Glutamatergic neuron (in vitro differentiated cells): Measurements from ENCODE around the gene SLC12A1. TPM values are rescaled to one million over a fixed set of nuclear protein-coding genes. Genes with fewer than 3 reads are reported as not detected.
"Not testable (repeated sequence)": the region's sequence is repeated elsewhere in the genome, so short reads cannot be mapped to it uniquely, and the experiment has no call there.

Source experiments
- DNase-seq: peaks from one replicate; pipeline ENCODE4 v3.0.0; 2022
- H3K27ac Mint-ChIP-seq: one replicate; pipeline ENCODE4 v1.8.0; 2020; ENCODE audit warnings: mild to moderate bottlenecking, mixed read lengths, inconsistent platforms; ENCODE audit not compliant: unreplicated experiment
- H3K27me3 Mint-ChIP-seq: one replicate; pipeline ENCODE4 v1.8.0; 2020; ENCODE audit warnings: mild to moderate bottlenecking, moderate library complexity, mixed read lengths, inconsistent platforms; ENCODE audit not compliant: unreplicated experiment
- H3K36me3 Mint-ChIP-seq: one replicate; pipeline ENCODE4 v1.8.0; 2020; ENCODE audit warnings: mild to moderate bottlenecking, mixed read lengths, inconsistent platforms; ENCODE audit not compliant: unreplicated experiment
- H3K4me1 Mint-ChIP-seq: one replicate; pipeline ENCODE4 v1.8.0; 2020; ENCODE audit warnings: mild to moderate bottlenecking, low read depth, mixed read lengths, inconsistent platforms; ENCODE audit not compliant: unreplicated experiment
- H3K4me3 Mint-ChIP-seq: one replicate; pipeline ENCODE4 v1.8.0; 2020; ENCODE audit warnings: mild to moderate bottlenecking, mixed read lengths, inconsistent platforms; ENCODE audit not compliant: unreplicated experiment
- H3K9me3 Mint-ChIP-seq: one replicate; pipeline ENCODE4 v1.8.0; 2020; ENCODE audit warnings: mild to moderate bottlenecking, moderate library complexity, mixed read lengths, inconsistent platforms; ENCODE audit not compliant: unreplicated experiment
- total RNA-seq: library from RNA; stranded (reverse); fragmentation: NEBNext Ultra II Directional; extraction: Animal tissue kit (Norgen Biotek cat#: 25700); gene quantifications from one replicate; pipeline ENCODE4 v1.2.1, GENCODE V29; 2021; ENCODE audit not compliant: unreplicated experiment
- TF ChIP-seq, protein P1 (sequence below): fragments of 200-600 bp; sonication (generic); IDR thresholded peaks from one replicate; pipeline ENCODE4 v1.5.0; 2021; ENCODE audit not compliant: partially characterized antibody, unreplicated experiment

SLC12A1 gene
- total RNA-seq, 1 donor from 2014 or later = not detected

DNA sequence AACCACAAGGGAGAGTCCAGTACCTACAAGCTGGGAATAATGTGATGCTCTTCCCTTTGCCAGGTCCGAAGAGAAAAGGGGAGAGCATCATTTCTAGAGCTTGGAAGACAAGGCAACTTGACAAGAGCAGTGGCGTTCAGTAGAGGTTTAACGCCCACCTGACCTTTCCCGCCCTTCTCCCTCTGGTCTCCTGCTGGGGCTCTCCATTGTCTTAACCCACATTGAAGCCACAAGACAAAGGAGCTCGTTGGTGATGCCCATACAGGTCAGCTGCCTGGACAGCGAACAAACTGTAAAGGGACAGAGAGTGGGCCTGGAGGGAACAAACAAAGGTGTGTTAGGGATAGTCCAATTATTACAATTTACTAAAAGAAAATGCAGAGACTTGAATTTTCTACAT is 112.0 kb downstream of the SLC12A1 start:
- H3K4me3 Mint-ChIP-seq = no peak overlapping the region
- H3K4me1 Mint-ChIP-seq = peaks cover 4% of the 10 kb centered on the region

DNA sequence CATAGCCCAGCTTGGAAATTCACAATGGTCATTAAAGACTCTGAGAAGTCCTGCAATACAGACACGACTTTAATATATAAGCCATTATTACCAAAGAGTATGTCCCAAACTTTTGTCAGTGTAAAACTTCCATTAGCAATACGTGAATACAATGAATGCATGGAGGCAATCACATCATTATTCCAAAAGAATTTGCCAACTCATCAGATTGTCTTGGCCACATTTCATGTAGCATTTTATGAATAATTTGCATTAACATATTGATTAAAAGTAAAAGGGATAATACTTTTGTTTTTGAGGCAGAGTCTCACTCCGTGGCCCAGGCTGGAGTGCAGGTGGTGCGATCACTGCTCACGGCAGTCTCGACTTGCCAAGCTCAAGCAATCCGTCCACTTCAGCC is 117.2 kb downstream of the SLC12A1 start:
- no peaks in the 10 kb centered on the region for H3K36me3 Mint-ChIP-seq
- no peak overlapping the region for H3K27ac Mint-ChIP-seq
- DNase-seq = no peak
- no peaks in the 10 kb centered on the region for H3K27me3 Mint-ChIP-seq
- TF ChIP-seq, protein P1, sequence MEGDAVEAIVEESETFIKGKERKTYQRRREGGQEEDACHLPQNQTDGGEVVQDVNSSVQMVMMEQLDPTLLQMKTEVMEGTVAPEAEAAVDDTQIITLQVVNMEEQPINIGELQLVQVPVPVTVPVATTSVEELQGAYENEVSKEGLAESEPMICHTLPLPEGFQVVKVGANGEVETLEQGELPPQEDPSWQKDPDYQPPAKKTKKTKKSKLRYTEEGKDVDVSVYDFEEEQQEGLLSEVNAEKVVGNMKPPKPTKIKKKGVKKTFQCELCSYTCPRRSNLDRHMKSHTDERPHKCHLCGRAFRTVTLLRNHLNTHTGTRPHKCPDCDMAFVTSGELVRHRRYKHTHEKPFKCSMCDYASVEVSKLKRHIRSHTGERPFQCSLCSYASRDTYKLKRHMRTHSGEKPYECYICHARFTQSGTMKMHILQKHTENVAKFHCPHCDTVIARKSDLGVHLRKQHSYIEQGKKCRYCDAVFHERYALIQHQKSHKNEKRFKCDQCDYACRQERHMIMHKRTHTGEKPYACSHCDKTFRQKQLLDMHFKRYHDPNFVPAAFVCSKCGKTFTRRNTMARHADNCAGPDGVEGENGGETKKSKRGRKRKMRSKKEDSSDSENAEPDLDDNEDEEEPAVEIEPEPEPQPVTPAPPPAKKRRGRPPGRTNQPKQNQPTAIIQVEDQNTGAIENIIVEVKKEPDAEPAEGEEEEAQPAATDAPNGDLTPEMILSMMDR = no peak
- peaks cover 1% of the 10 kb centered on the region for H3K9me3 Mint-ChIP-seq
- peaks cover 4% of the 10 kb centered on the region for H3K4me1 Mint-ChIP-seq
- no peak overlapping the region for H3K4me3 Mint-ChIP-seq

More for the DNA sequence above, 112.0 kb downstream of the SLC12A1 start:
- TF ChIP-seq, protein P1 = no peak
- H3K9me3 Mint-ChIP-seq = no peaks in the 10 kb centered on the region
- no peak for DNase-seq
- H3K27ac Mint-ChIP-seq = no peak overlapping the region
- no peaks in the 10 kb centered on the region for H3K36me3 Mint-ChIP-seq
- no peaks in the 10 kb centered on the region for H3K27me3 Mint-ChIP-seq

DNA sequence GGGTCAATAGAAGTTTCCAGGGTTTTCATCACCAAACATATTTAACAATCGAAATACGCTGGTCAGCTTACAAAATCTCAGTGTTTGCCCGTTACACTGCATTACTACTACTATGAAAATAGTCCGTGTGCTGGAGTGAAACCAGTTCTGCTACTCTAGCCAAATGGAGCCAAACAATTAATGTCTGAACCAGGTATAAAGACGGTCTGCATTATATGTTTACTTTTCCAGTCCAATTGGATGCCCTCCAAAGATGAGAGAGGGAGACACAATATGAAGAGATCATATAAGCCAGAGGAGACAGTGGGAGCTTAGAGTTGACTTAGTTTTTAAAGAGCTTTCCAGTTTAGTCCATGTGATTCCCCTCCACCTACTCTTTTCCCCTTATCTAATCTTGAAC is 118.8 kb downstream of the SLC12A1 start:
- TF ChIP-seq, protein P1 = no peak
- Mint-ChIP-seq H3K27me3 (no peaks in the 10 kb centered on the region), H3K9me3 (peaks cover 1% of the 10 kb centered on the region), H3K36me3 (no peaks in the 10 kb centered on the region), H3K27ac (no peak overlapping the region), H3K4me1 (peaks cover 2% of the 10 kb centered on the region), H3K4me3 (no peak overlapping the region)
- DNase-seq = no peak

DNA sequence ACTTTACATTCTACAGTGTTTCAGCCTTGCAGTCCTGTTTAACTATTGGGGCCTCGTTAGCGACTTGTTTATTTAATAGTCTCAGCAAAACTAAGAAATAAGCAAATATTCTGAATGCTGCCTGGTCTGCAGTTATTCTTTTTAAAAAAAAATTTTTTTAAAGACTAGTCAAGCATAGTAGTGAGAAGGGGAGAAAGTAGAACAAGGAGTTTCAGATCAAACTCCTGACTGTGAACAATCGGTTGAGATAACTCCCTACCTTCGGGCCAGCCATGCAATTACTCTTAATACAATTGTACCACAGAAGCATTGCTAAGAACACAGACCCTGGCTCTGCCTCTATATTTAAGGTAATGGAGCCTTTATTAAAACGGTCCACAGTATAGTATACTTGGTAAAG is 119.3 kb downstream of the SLC12A1 start:
- H3K4me1 Mint-ChIP-seq = peaks cover 4% of the 10 kb centered on the region

DNA sequence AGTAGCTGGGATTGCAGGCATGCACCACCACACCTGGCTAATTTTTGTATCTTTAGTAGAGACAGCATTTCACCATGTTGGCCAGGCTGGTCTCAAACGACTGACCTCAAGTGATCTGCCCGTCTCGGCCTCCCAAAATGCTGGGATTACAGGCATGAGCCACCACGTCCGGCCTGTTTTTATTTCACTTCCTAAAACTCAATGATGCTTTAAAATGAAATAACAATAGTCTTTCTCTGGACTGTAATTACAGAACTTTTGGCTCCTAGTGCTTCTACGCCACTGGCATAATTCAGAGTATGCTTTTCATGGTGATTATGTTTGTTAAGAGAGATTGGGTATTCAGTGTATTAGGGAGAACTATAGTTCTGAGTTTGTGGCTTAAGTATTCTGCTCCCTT is 120.1 kb downstream of the SLC12A1 start:
- DNase-seq, H3K27me3 Mint-ChIP-seq, H3K27ac Mint-ChIP-seq, H3K4me1 Mint-ChIP-seq, H3K9me3 Mint-ChIP-seq, H3K4me3 Mint-ChIP-seq, H3K36me3 Mint-ChIP-seq: not testable (repeated sequence)

More for the DNA sequence above, 119.3 kb downstream of the SLC12A1 start:
- TF ChIP-seq, protein P1 = no peak
- Mint-ChIP-seq H3K36me3 (no peaks in the 10 kb centered on the region), H3K27ac (no peak overlapping the region), H3K9me3 (peaks cover 1% of the 10 kb centered on the region), H3K4me3 (no peak overlapping the region), H3K27me3 (no peaks in the 10 kb centered on the region)
- DNase-seq = no peak
